Muscle layer of duodenum (tissue), 2 donors: ENCODE measurements around the gene CSH1.
"Not testable (repeated sequence)": the region's sequence is repeated elsewhere in the genome, so short reads cannot be mapped to it uniquely, and the experiment has no call there.

Experiments used
- H3K27ac ChIP-seq: one replicate; pipeline ENCODE4 v1.7.0; 2013; ENCODE audit warnings: mild to moderate bottlenecking, low read length
- H3K27me3 ChIP-seq: one replicate; pipeline ENCODE4 v1.7.0; 2013; ENCODE audit warnings: low read depth, mild to moderate bottlenecking, control low read depth, low read length
- H3K36me3 ChIP-seq, 2 donors: one replicate each; pipeline ENCODE4 v1.7.0; 2013; ENCODE audit warnings: low read length in 2 of 2, control low read depth in 1 of 2, mild to moderate bottlenecking in 1 of 2; ENCODE audit not compliant: insufficient read depth in 2 of 2, control insufficient read depth in 1 of 2
- H3K4me1 ChIP-seq, 2 donors: one replicate each; pipeline ENCODE4 v1.7.0; 2013; ENCODE audit warnings: low read length in 2 of 2, mild to moderate bottlenecking in 2 of 2, control low read depth in 1 of 2, moderate library complexity in 1 of 2; ENCODE audit not compliant: insufficient read depth in 2 of 2, control insufficient read depth in 1 of 2
- H3K4me3 ChIP-seq, 2 donors: one replicate each; pipeline ENCODE4 v1.7.0; 2013; ENCODE audit warnings: low read length in 2 of 2, low read depth in 1 of 2, mild to moderate bottlenecking in 1 of 2
- H3K9me3 ChIP-seq, 2 donors: one replicate each; pipeline ENCODE4 v1.7.0; 2013; ENCODE audit warnings: low read length in 2 of 2, control low read depth in 1 of 2, mild to moderate bottlenecking in 1 of 2; ENCODE audit not compliant: control insufficient read depth in 1 of 2
- donor health status: healthy.

CSH1 gene

DNA sequence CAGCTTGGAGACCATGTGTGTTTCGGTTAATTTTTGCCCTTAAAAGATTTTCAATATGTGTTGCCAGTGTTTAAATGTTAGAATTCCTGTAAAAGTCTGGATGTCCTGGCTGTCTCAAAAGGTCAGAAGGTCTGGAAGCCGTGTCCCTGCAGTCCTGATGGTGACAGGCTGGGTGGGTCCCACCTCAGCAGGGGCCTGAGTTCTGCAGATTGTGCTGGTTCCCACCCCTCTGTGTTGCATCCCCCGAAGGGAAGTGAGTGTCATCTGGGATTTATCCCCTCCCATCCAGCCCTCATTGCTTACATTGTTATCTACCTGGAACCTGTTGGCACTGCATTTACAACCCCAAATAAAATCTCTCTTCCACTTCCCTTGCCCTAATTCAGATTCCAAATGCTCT is 2.4 kb downstream of the CSH1 start:
- not testable (repeated sequence) for H3K4me1 ChIP-seq, H3K27me3 ChIP-seq, H3K4me3 ChIP-seq, H3K9me3 ChIP-seq, H3K36me3 ChIP-seq, H3K27ac ChIP-seq

DNA sequence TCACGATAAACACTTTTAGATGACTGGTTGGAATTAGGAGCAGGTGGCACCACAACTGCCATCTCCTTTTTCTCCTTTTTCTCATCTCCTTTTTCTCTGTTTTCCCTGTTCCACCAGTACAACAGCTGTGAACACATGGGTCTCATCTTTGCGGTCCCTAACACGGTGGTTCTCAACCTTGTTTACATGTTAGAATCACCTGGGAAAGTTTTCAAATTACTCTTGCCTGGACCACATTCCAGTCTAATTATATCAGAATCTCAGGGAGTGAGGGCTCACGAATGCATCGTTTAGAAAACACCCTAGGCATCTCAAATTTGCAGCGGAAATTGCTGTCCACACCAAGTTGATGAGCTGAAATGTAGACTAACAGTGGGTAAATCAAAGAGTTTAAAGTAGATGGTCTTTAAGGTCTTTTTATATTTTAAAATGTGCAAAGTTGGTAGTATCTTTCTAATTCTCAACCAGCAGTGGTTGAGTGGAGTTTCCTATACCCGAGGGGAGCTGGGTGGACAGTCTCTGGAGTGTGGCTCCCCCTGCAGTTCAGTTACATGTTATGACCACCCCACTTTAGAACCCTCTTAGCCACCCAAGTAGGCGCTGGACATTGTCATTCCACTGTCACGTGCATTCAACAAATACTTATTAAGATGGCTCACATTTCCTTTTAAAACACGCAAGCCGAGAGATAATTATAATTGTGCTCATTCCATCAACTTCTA is 3.9 kb downstream of the CSH1 start:
- H3K9me3 ChIP-seq, H3K4me1 ChIP-seq, H3K27ac ChIP-seq, H3K4me3 ChIP-seq, H3K36me3 ChIP-seq, H3K27me3 ChIP-seq: not testable (repeated sequence)

DNA sequence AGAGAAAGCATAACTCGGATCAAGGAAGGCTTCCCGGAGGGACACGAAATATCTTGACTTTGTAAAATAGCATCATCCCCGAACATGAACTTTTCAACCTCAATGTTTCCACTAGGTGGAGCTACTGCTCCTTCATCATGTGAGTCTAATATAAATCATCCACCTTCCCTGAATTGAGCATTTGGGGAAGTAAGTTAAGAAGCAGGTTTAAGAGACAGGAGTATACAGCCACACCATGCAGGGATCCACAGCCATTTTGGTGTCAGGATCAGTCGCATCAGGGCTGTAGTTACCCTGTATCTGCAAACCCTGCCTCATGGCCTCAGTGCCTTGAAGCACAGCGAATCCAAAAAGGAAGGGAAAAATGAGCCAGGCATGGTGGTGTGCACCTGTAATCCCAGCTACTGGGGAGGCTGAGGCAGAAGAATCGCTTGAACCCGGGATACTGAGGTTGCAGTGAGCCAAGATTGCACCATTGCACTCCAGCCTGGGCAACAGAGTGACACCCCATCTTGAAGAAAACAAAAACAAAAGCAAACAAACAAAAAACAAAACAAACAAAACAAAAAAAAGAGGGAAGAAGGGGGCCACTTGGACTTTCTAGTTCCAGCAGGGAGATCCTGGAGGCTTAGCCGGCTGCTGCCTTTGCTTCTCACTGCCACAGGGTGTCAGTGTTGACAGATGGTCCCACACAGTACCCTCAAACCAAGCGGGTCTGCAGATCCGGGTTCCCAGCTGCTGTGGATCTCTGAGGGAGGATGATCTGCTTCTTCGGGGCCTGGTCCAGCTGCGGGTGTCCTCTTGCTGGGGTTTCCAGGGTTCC is 7.1 kb downstream of the CSH1 start:
- H3K9me3 ChIP-seq, H3K4me1 ChIP-seq, H3K4me3 ChIP-seq, H3K36me3 ChIP-seq, H3K27ac ChIP-seq, H3K27me3 ChIP-seq: not testable (repeated sequence)

DNA sequence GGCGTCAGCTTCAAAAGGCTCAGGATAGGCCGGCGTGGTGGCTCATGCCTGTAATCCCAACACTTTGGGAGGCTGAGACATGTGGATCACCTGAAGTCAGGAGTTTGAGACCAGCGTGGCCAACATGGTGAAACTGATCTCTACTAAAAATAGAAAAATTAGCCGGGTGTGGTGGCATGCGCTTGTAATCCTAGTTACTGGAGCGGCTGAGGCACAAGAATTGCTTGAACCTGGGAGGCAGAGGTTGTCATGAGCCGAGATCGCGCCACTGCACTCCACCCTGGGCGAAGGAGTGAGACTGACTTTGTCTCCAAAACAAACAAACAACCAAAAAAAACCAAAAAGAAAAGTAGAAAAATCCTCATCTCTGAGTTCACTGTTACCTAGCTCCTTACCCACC is 11.3 kb downstream of the CSH1 start:
- not testable (repeated sequence) for H3K27me3 ChIP-seq, H3K4me3 ChIP-seq, H3K4me1 ChIP-seq, H3K9me3 ChIP-seq, H3K27ac ChIP-seq, H3K36me3 ChIP-seq

DNA sequence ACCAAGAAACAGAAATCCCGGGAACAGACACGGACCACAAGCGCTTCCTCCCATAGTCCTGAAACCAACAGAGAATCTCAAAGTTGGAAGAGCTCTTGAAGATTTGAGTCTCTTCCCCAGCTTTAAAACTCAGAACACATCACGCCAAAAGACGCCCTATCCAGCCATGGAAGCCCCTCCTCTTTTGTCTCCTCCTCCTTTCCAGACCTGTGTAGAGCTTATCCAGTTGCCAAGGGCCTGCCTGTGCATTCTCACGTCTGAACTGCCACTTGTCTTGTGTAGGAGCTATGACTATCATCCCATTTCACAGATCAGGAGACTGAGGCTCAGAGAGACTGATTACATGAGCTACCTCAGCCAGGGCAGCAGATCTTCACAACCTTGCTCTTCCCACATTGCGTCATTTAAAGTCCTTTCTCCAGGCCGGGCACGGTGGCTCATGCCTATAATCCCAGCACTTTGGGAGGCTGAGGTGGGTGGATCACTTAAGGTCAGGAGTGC is 13.7 kb downstream of the CSH1 start:
- not testable (repeated sequence) for H3K4me1 ChIP-seq, H3K27ac ChIP-seq, H3K9me3 ChIP-seq, H3K27me3 ChIP-seq, H3K4me3 ChIP-seq, H3K36me3 ChIP-seq

DNA sequence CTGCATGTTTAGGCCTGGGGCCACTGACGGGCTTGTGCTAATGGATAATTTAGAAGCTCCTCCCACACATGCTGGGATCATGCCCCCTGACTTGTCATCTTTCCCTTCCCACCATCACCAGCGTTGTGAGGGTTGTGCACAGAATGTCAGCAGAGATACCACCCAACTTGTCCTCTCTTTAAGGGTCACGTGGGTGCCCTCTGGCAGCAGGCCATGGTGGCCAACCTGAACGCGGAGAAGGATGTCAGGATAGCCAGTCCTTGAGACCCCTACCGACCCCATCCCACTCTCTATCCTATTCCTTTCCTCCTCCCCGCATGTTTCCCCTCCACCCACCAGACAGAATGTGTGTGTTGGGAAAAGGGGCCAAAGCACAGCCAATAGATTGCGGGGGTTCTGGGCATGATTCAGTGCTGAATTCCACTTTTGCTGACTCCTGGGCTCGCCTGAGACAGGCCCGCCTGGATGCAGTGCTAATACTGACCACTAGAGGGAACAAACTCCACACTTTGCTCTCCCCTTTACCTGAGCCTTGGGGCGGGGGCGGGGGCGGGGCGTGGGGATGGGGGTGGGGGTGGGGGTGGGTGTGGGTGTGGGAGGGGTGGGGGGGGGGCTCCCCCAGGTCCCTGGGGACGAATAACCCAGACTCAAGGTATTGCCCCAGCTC is 14.3 kb downstream of the CSH1 start, which contains the start of gene GH2:
GH2 (minus strand) TSS at position 10 of the 667 bp plus-strand sequence. CDS start 143 bp downstream, outside the sequence.
- H3K4me3 ChIP-seq: no peak within 1 kb of the TSS
- no peaks in the 10 kb centered on the region for H3K9me3 ChIP-seq
- no peaks in the 10 kb centered on the region for H3K36me3 ChIP-seq

DNA sequence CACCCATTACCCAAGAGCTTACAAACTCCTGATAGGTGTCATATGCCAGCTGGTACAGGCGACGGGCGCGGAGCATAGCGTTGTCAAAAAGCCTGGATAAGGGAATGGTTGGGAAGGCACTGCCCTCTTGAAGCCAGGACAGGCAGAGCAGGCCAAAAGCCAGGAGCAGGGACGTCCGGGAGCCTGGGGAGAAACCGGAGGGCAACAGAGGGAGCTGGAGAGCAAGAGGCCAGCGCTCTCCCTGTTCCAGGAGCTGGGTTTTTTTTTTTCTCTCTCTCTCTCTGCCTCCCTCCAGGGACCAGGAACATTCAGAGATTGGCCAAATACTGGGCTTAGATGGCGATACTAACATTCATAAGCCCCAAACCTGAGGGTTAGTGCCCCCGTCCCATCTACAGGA is 15.0 kb downstream of the CSH1 start:
- not testable (repeated sequence) for H3K27ac ChIP-seq, H3K36me3 ChIP-seq, H3K4me1 ChIP-seq, H3K4me3 ChIP-seq, H3K27me3 ChIP-seq, H3K9me3 ChIP-seq

More for the DNA sequence above, 14.3 kb downstream of the CSH1 start, which contains the start of gene GH2:
- no peaks in the 10 kb centered on the region for H3K27me3 ChIP-seq
- H3K4me1 ChIP-seq: no peaks in the 10 kb centered on the region
- H3K27ac ChIP-seq: no peak within 1 kb of the TSS

DNA sequence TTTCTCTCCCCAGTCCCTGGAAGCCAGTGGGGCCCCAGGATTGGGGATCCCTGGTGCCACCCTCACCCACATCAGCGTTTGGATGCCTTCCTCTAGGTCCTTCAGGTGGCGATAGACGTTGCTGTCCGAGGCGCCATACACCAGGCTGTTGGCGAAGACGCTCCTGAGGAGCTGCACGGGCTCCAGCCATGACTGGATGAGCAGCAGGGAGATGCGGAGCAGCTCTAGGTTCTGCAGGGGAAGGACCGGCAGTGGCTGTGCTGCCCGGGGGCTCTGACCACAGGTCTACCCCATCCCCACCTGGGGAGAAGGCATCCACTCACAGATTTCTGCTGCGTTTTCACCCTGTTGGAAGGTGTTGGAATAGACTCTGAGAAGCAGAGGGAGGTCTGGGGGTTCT is 15.7 kb downstream of the CSH1 start:
- Histone ChIP-seq H3K9me3 (no peaks in the 10 kb centered on the region), H3K4me1 (no peaks in the 10 kb centered on the region), H3K27ac (no peak overlapping the region), H3K27me3 (no peaks in the 10 kb centered on the region), H3K4me3 (no peak overlapping the region), H3K36me3 (no peaks in the 10 kb centered on the region)

DNA sequence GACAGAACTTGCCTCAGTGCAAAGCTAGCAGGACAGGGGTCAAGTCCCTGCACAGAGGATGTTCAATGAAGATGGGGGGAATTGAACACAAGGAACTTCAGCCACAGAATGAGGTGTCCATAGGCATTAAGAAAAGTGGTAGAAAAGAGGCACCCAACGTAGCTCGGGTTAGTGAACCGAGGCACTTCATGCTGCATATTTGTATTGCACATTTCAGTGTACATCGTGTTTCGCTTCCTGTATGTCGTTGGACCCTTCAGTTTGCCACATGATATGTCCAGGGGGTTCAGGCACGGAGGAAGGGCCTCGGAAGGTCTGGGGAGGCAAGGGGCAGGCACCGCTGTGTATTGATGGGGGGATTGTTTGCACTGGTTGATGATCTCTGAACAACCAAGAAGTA is 18.0 kb downstream of the CSH1 start:
- H3K4me3 ChIP-seq, H3K27me3 ChIP-seq, H3K9me3 ChIP-seq, H3K36me3 ChIP-seq, H3K4me1 ChIP-seq, H3K27ac ChIP-seq: not testable (repeated sequence)

DNA sequence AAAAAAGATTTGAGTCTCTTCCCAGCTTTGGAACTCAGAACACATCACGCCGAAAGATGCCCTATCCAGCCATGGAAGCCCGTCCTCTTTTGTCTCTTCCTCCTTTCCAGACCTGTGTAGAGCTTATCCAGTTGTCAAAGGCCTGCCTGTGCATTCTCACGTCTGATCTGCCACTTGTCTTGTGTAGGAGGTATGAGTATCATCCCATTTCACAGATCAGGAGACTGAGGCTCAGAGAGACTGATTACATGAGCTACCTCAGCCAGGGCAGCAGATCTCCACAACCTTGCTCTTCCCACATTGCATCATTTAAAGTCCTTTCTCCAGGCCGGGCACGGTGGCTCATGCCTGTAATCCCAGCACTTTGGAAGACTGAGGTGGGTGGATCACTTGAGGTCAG is 21.7 kb downstream of the CSH1 start:
- not testable (repeated sequence) for H3K4me1 ChIP-seq, H3K36me3 ChIP-seq

DNA sequence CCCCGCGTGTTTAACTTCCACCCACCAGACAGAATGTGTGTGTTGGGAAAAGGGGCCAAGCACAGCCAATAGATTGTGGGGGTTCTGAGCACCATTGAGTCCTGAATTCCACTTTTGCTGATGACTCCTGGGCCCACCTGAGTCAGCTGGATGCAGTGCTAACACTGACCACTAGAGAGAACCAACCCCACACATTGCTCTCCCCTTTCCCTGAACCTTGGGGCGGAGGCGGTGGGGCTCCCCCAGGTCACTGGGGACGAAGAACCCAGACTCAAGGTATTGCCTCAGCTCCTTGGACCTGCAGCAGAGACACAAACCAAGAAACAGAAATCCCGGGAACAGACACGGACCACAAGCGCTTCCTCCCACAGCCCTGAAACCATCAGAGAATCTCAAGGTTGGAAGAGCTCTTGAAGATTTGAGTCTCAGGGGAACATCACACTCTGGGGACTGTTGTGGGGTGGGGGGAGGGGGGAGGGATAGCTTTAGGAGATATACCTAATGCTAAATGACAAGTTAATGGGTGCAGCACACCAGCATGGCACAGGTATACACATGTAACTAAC is 22.2 kb downstream of the CSH1 start:
- H3K27ac ChIP-seq, H3K36me3 ChIP-seq, H3K9me3 ChIP-seq, H3K27me3 ChIP-seq, H3K4me1 ChIP-seq, H3K4me3 ChIP-seq: not testable (repeated sequence)

More for the DNA sequence above, 21.7 kb downstream of the CSH1 start:
- H3K27ac ChIP-seq, H3K4me3 ChIP-seq, H3K27me3 ChIP-seq, H3K9me3 ChIP-seq: not testable (repeated sequence)
